Measurements from ENCODE around the gene DENND6B. TPM values are rescaled to one million over a fixed set of nuclear protein-coding genes. Genes with fewer than 3 reads are reported as not detected.

Gene DENND6B
- total and polyA plus RNA-seq, 4 donors: 0.86 to 1.2 (median 1.1) TPM

DNA sequence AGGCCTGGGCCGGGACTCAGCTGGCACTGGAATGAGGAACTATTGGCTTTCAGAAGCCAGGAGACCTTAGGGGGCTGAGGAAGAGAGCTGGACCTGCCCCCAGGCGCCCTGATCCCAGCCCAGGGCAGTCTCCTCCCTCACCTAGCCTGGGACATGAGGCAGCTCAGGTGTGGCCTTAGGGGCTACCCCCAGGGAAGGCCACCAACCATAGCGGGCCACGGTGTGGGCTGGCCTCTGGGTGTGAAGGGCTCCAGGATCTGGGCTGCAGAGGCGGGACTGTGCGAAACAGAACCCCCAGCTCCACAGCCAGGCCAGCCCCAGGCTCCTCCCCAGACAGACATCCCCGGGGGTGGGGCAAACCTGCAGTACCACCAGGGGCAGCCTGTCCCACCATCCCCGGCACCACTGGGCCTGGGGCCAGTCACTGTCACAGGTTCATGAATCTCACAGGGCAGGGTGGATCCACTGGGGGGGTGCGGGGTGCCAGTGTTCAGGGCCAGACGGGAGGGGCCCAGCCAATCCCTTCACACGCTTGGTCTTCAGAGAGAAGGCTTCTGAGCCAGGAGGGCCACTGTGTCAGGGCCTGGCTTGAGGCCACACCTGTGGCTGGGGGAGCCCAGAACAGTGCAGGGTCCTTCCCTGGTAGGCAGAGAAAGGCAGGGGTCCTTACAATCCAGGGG, 22.8 kb downstream of the DENND6B start:
- H3K4me3 ChIP-seq (ENCODE audit: low read depth in 1 of 3, low read length in 3 of 3): no peak overlapping the region
- H3K4me1 ChIP-seq (ENCODE audit: control insufficient read depth in 4 of 4, insufficient read depth in 4 of 4, low read length in 3 of 4): peaks cover 32 to 80% (median 52%) of the 10 kb centered on the region in 4 donors
- no peaks in the 10 kb centered on the region for H3K27me3 ChIP-seq (ENCODE audit: control insufficient read depth in 4 of 4, insufficient read depth in 4 of 4, low read length in 3 of 4)
- H3K9ac ChIP-seq (ENCODE audit: low read depth in 1 of 2, low read length in 2 of 2): no peak overlapping the region
- DNase-seq (ENCODE audit: low spot score): no peak
- H3K36me3 ChIP-seq (ENCODE audit: control insufficient read depth in 4 of 4, insufficient read depth in 3 of 4, low read depth in 1 of 4, low read length in 3 of 4): no peaks in the 10 kb centered on the region
- TF ChIP-seq GABPA (IDR thresholded peaks at IDR 0.05 in 1 of 2, conservative IDR thresholded peaks at IDR 0.05 in 1 of 2) (no peak), HNF4G (IDR thresholded peaks at IDR 0.05) (no peak), RXRA (IDR thresholded peaks at IDR 0.05) (no peak), YY1 (IDR thresholded peaks at IDR 0.05) (no peak), TAF1 (conservative IDR thresholded peaks at IDR 0.05) (no peak), CTCF (IDR thresholded peaks at IDR 0.05; ENCODE audit: low read depth, low read length, missing input control) (no peak), NR2F2 (IDR thresholded peaks at IDR 0.05) (no peak), FOXA2 (IDR thresholded peaks at IDR 0.05) (no peak), RAD21 (IDR thresholded peaks at IDR 0.05) (no peak), JUND (IDR thresholded peaks at IDR 0.05) (no peak), MAX (IDR thresholded peaks at IDR 0.05) (no peak), EGR1 (IDR thresholded peaks at IDR 0.05; ENCODE audit: low read depth in 2 of 2) (no peak), SP1 (IDR thresholded peaks at IDR 0.05) (no peak), FOXA1 (IDR thresholded peaks at IDR 0.05) (no peak), HNF4A (conservative IDR thresholded peaks at IDR 0.05) (no peak)
- TF ChIP-seq, protein P1, sequence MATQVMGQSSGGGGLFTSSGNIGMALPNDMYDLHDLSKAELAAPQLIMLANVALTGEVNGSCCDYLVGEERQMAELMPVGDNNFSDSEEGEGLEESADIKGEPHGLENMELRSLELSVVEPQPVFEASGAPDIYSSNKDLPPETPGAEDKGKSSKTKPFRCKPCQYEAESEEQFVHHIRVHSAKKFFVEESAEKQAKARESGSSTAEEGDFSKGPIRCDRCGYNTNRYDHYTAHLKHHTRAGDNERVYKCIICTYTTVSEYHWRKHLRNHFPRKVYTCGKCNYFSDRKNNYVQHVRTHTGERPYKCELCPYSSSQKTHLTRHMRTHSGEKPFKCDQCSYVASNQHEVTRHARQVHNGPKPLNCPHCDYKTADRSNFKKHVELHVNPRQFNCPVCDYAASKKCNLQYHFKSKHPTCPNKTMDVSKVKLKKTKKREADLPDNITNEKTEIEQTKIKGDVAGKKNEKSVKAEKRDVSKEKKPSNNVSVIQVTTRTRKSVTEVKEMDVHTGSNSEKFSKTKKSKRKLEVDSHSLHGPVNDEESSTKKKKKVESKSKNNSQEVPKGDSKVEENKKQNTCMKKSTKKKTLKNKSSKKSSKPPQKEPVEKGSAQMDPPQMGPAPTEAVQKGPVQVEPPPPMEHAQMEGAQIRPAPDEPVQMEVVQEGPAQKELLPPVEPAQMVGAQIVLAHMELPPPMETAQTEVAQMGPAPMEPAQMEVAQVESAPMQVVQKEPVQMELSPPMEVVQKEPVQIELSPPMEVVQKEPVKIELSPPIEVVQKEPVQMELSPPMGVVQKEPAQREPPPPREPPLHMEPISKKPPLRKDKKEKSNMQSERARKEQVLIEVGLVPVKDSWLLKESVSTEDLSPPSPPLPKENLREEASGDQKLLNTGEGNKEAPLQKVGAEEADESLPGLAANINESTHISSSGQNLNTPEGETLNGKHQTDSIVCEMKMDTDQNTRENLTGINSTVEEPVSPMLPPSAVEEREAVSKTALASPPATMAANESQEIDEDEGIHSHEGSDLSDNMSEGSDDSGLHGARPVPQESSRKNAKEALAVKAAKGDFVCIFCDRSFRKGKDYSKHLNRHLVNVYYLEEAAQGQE (IDR thresholded peaks at IDR 0.05): no peak
- TF ChIP-seq, protein P2, sequence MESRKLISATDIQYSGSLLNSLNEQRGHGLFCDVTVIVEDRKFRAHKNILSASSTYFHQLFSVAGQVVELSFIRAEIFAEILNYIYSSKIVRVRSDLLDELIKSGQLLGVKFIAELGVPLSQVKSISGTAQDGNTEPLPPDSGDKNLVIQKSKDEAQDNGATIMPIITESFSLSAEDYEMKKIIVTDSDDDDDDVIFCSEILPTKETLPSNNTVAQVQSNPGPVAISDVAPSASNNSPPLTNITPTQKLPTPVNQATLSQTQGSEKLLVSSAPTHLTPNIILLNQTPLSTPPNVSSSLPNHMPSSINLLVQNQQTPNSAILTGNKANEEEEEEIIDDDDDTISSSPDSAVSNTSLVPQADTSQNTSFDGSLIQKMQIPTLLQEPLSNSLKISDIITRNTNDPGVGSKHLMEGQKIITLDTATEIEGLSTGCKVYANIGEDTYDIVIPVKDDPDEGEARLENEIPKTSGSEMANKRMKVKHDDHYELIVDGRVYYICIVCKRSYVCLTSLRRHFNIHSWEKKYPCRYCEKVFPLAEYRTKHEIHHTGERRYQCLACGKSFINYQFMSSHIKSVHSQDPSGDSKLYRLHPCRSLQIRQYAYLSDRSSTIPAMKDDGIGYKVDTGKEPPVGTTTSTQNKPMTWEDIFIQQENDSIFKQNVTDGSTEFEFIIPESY (IDR thresholded peaks at IDR 0.05): no peak
- TF ChIP-seq, protein P3, sequence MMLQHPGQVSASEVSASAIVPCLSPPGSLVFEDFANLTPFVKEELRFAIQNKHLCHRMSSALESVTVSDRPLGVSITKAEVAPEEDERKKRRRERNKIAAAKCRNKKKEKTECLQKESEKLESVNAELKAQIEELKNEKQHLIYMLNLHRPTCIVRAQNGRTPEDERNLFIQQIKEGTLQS (IDR thresholded peaks at IDR 0.05): no peak
- WGBS: 42% methylated on average over 11 of the region's 11 CpGs
- H3K27ac ChIP-seq (ENCODE audit: low read depth in 1 of 2, low read length in 2 of 2): peak overlapping the region; percentile 75 to 85
- no peaks in the 10 kb centered on the region for H3K9me3 ChIP-seq (ENCODE audit: control insufficient read depth in 4 of 4, low read length in 3 of 4)

Measured in liver (tissue), 9 donors.